GM13977 (cell line): ENCODE data around the gene ETV7.

ENCODE experiments used
- DNase-seq: peaks from one replicate; pipeline ENCODE4 v3.0.0; 2012; ENCODE audit warnings: low spot score
- in situ Hi-C: fragments of 300-500 bp; cut with MboI; formaldehyde crosslinking; loops from one replicate; pipeline ENCODE4 v1.12.0; 2022; ENCODE audit warnings: low sequenced_read_pairs, low pct_unique_long_range_greater_than_20kb, mixed read lengths, inconsistent platforms; ENCODE audit not compliant: unreplicated experiment
- TF ChIP-seq, protein P1 (sequence below): IDR thresholded peaks from 2 replicates; pipeline ENCODE4 v1.5.1; 2012; ENCODE audit warnings: mild to moderate bottlenecking, control low read depth; ENCODE audit not compliant: insufficient read depth; ENCODE audit errors: extremely low read depth, missing control alignments

The ETV7 gene

DNA sequence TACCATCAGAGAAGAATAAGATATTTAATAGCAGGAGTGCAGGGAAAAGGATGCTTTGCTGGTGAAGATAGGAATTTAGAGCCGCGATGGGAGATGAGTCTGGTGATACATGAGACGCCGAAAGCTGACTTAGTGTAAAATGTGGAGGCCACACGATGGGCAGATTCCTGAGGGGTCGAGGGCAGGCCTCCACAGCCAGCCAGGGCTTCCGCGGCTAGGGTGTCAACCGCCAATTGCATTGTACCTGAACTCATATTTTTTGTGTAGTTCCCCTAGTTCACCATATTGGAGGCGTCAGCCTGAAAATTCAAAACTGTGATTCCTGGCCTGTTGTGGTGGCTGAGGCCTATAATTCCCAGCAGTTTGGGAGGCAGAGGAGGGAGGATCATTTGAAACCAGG is 8.5 kb downstream of the ETV7 start:
- in situ Hi-C loops = no loop called here
- DNase-seq = no peak
- TF ChIP-seq, protein P1, sequence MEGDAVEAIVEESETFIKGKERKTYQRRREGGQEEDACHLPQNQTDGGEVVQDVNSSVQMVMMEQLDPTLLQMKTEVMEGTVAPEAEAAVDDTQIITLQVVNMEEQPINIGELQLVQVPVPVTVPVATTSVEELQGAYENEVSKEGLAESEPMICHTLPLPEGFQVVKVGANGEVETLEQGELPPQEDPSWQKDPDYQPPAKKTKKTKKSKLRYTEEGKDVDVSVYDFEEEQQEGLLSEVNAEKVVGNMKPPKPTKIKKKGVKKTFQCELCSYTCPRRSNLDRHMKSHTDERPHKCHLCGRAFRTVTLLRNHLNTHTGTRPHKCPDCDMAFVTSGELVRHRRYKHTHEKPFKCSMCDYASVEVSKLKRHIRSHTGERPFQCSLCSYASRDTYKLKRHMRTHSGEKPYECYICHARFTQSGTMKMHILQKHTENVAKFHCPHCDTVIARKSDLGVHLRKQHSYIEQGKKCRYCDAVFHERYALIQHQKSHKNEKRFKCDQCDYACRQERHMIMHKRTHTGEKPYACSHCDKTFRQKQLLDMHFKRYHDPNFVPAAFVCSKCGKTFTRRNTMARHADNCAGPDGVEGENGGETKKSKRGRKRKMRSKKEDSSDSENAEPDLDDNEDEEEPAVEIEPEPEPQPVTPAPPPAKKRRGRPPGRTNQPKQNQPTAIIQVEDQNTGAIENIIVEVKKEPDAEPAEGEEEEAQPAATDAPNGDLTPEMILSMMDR = no peak

DNA sequence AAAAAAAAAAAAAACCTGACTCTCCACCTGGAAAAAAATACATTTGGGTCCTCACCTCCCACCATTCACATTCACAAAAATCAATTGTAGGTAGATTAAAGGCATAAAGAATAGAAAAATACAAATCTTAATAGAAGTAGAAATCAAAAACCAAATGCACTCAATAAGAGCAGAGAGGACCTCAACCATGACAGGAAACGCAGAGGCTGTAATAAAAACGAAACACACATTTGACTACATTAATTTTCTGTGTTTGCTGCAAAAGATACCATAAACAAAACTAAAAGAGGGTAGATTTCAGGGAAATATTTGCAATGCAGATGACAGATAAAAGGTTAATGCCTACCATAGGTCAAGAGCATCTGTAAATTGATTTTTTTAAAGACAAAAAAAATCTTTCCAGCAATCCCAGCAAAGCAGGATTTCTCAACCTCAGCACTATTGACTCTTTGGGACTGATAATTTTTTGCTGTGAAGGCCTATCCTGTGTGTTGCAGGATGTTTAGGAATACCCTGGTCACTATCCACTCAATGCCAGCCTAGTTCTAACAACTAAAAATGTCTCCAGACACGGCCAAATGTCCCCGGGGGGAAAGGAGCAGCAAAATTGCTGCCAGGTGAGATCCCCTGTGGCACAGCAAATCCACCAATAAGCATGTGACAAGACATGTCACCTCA is 9.1 kb downstream of the ETV7 start:
- in situ Hi-C loops = no loop called here
- TF ChIP-seq, protein P1 = no peak
- peak; percentile 57 for DNase-seq

DNA sequence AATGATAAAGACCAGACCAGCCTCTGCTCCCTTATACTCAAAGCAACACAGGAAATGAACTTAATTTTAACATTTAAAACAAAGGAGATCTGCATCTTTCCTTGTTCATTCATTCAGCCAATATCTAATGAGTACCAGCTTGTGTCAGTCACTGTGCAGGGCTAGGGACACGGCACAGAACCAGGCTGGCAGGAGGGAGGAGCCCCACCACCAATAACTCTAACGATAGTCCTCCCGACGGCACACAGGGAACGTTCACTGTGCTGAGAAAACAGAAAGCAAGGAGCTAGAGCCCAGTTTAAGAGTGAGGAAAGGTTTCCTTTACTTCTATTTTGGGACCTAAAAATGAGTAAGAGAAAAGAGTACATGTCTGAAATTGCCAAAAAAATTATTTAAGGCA is 9.9 kb downstream of the ETV7 start:
- TF ChIP-seq, protein P1 = no peak
- DNase-seq = no peak
- in situ Hi-C loops = no loop called here

DNA sequence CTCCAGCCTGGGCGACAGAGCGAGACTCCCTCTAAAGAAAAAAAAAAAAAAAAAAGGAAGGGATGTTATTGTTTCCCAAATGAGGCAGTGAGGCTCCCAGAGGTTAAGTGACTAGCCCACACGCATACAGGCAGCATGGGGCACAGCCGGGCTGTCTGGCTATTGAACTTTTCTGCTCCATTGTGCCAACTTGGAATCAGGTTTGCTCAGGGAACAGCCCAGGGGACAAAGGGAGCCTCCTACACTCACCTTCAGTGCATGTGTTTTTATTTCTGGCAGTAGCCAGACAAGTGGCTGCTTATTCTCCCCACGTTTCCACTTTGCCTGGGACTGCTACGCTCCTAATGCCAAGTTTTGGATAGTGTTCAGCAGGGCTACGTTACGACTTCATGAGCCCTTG is 10.7 kb downstream of the ETV7 start:
- peak; percentile 3 for DNase-seq

DNA sequence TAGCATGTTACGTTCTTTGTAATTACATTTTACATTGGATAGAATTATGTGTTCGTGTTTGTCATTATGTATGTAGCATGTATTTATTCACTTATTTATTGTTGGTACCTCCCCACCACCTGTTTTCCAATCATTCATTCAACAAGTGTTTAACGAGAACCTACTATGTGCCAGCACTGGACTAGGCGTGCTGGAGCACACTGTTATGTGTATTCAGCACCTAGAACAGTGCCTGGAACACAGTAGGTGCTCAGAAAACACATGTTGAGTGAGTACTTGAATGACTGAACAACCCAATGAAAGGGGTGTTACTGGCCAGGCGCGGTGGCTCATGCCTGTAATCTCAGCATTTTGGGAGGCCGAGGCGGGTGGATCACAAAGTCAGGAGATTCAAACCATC is 11.3 kb downstream of the ETV7 start:
- in situ Hi-C loops = no loop called here
- TF ChIP-seq, protein P1 = no peak
- DNase-seq = no peak

More for the DNA sequence above, 10.7 kb downstream of the ETV7 start:
- TF ChIP-seq, protein P1 = no peak
- in situ Hi-C loops = no loop called here

DNA sequence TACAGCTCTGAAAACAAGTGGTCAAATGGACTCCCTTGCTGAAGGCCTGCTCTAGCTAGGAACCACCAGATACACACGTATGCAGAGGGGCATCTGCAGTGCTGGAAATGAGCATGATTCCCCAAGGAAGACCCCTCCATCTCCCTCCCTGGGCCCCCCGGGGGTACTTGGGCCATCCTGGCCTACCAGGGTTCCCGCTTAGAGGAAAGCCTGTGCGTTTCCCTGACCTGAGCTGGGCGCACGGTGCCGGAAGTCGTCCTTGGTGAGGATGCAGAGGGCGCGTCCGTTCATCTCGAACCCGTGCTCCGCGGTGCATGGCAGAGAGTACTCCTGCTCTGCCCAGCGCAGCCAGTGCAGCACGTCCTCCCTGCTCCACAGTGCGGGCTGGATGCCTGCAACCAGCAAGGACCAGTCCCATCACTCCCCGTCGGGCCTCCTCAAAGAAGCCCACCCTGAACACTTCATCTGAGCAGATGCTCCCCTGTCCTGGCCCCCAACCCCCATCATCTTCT is 11.8 kb downstream of the ETV7 start:
- in situ Hi-C loops = no loop called here
- TF ChIP-seq, protein P1 = no peak
- no peak for DNase-seq
